DMS53 treated with DMSO at 0.1 percent for 48 hours (cell line): ENCODE measurements around the gene ULK4.

ENCODE experiments used
- DNase-seq: peaks from one replicate; lab custom pipeline; 2025; ENCODE audit not compliant: unreplicated experiment; lab: John Stamatoyannopoulos, UW

ULK4 gene

GRCh38 chr3:41202834-41203345, 759.0 kb downstream of the ULK4 start:
- no peak for DNase-seq

- DNase-seq: no peak
Measured at GRCh38 chr3:41202075-41202833, 759.6 kb downstream of the ULK4 start.

GRCh38 chr3:41200669-41201021, 761.3 kb downstream of the ULK4 start:
- no peak for DNase-seq

GRCh38 chr3:41199866-41200668, 761.8 kb downstream of the ULK4 start:
- no peak for DNase-seq

GRCh38 chr3:41198950-41199865, 762.7 kb downstream of the ULK4 start, which contains the start of gene CTNNB1:
TSS of gene CTNNB1 (plus strand) at chr3:41199505. CDS start at chr3:41224069, 24,564 bp downstream.
- DNase-seq: peak; percentile 24

- no peak for DNase-seq
Measured at GRCh38 chr3:41198526-41198925, 763.4 kb downstream of the ULK4 start.

- DNase-seq: no peak
Measured at GRCh38 chr3:41198046-41198445, 763.9 kb downstream of the ULK4 start.
